ENCODE measurements around the gene COCH.

- TF ChIP-seq CTCF (IDR thresholded peaks at IDR 0.05) (no peak), EP300 (IDR thresholded peaks at IDR 0.05) (no peak)
These were observed 34.5 kb downstream of the COCH start for GRCh38 chr14:30908826-30909225.

Data from suprapubic skin (tissue), 3 donors.